Hepatocyte (in vitro differentiated cells): Measurements from ENCODE around the gene SGSM2.

Experiments
- CTCF ChIP-seq: fragments of 200-600 bp; sonication (generic); IDR thresholded peaks from 2 replicates; pipeline ENCODE4 v1.5.1; 2016; ENCODE audit warnings: antibody characterized with exemption, mild to moderate bottlenecking; ENCODE audit not compliant: poor library complexity
- EZH2 ChIP-seq: fragments of 200-600 bp; sonication (generic); IDR thresholded peaks from 2 replicates; pipeline ENCODE4 v1.6.1; 2016; ENCODE audit warnings: antibody characterized with exemption, mild to moderate bottlenecking, borderline replicate concordance

- TF ChIP-seq CTCF (peak; percentile 15), EZH2 (no peak)
Measured at GRCh38 chr17:2421315-2422147, 84.2 kb downstream of the SGSM2 start.
